ENCODE results near the gene KLF11.

Gene KLF11

GRCh38 chr2:10022966-10023662, 20.2 kb upstream of the KLF11 start:
- no peak for TF ChIP-seq ZFX (IDR thresholded peaks at IDR 0.05; ENCODE audit: borderline replicate concordance)
- TF ChIP-seq CTCF (IDR thresholded peaks at IDR 0.05): no peak
- no peak overlapping the region for H3K27ac ChIP-seq

- no peak overlapping the region for H3K27ac ChIP-seq
- no peak for TF ChIP-seq CTCF (IDR thresholded peaks at IDR 0.05)
- TF ChIP-seq ZFX (IDR thresholded peaks at IDR 0.05; ENCODE audit: borderline replicate concordance): no peak
Observed at GRCh38 chr2:10026940-10027569, 16.3 kb upstream of the KLF11 start.

- TF ChIP-seq CTCF (IDR thresholded peaks at IDR 0.05) (no peak), ZFX (IDR thresholded peaks at IDR 0.05; ENCODE audit: borderline replicate concordance) (no peak)
- H3K27ac ChIP-seq: no peak overlapping the region
Observed at GRCh38 chr2:10027660-10028330, 15.6 kb upstream of the KLF11 start.

GRCh38 chr2:10028407-10028987, 14.9 kb upstream of the KLF11 start:
- TF ChIP-seq CTCF (IDR thresholded peaks at IDR 0.05) (peak; percentile 7; the same call in 1 of the 2 replicates), ZFX (IDR thresholded peaks at IDR 0.05; ENCODE audit: borderline replicate concordance) (no peak)

GRCh38 chr2:10028988-10029874, 14.1 kb upstream of the KLF11 start:
- H3K27ac ChIP-seq: no peak overlapping the region
- TF ChIP-seq CTCF (IDR thresholded peaks at IDR 0.05) (no peak), ZFX (IDR thresholded peaks at IDR 0.05; ENCODE audit: borderline replicate concordance) (no peak)

More at GRCh38 chr2:10028407-10028987, 14.9 kb upstream of the KLF11 start:
- no peak overlapping the region for H3K27ac ChIP-seq

GRCh38 chr2:10029875-10030223, 13.5 kb upstream of the KLF11 start:
- no peak for TF ChIP-seq CTCF (IDR thresholded peaks at IDR 0.05)
- TF ChIP-seq ZFX (IDR thresholded peaks at IDR 0.05; ENCODE audit: borderline replicate concordance): no peak

More at GRCh38 chr2:10029875-10030223, 13.5 kb upstream of the KLF11 start:
- no peak overlapping the region for H3K27ac ChIP-seq
